ENCODE measurements around the gene PTN.

Gene PTN

GRCh38 chr7:137298464-137298794 lies 45.1 kb downstream of the PTN start:
- Histone ChIP-seq H3K4me2 (ENCODE audit: low read length) (no peak overlapping the region), H3K27ac (ENCODE audit: low read depth, low read length, poor library complexity, severe bottlenecking) (no peak overlapping the region), H3K9me2 (ENCODE audit: low read depth, low read length) (no peaks in the 10 kb centered on the region), H3F3A (ENCODE audit: insufficient read depth, low read length) (no peaks in the 10 kb centered on the region), H4K20me1 (ENCODE audit: insufficient read depth, low read length) (no peaks in the 10 kb centered on the region), H3K9ac (ENCODE audit: low read length) (no peak overlapping the region), H2AFZ (ENCODE audit: low read length) (no peak overlapping the region), H3K27me3 (ENCODE audit: insufficient read depth, low read length) (no peaks in the 10 kb centered on the region), H3K9me3 (ENCODE audit: low read length) (no peaks in the 10 kb centered on the region), H3K79me2 (ENCODE audit: insufficient read depth, low read length) (no peaks in the 10 kb centered on the region), H3K36me3 (ENCODE audit: insufficient read depth, low read length) (no peaks in the 10 kb centered on the region), H3K4me3 (ENCODE audit: low read depth, low read length, poor library complexity, severe bottlenecking) (no peak overlapping the region), H3K4me1 (ENCODE audit: insufficient read depth, low read length, severe bottlenecking) (no peaks in the 10 kb centered on the region)
- no peak for TF ChIP-seq EZH2 (IDR thresholded peaks at IDR 0.05; ENCODE audit: borderline replicate concordance, low read length)
- TF ChIP-seq CTCF (IDR thresholded peaks at IDR 0.05; ENCODE audit: low read length), result no peak

- TF ChIP-seq CTCF (IDR thresholded peaks at IDR 0.05; ENCODE audit: low read length) (no peak), EZH2 (IDR thresholded peaks at IDR 0.05; ENCODE audit: borderline replicate concordance, low read length) (no peak)
- Histone ChIP-seq H3F3A (ENCODE audit: insufficient read depth, low read length) (no peaks in the 10 kb centered on the region), H4K20me1 (ENCODE audit: insufficient read depth, low read length) (no peaks in the 10 kb centered on the region), H3K4me3 (ENCODE audit: low read depth, low read length, poor library complexity, severe bottlenecking) (no peak overlapping the region), H3K27me3 (ENCODE audit: insufficient read depth, low read length) (no peaks in the 10 kb centered on the region), H2AFZ (ENCODE audit: low read length) (no peak overlapping the region), H3K9me3 (ENCODE audit: low read length) (no peaks in the 10 kb centered on the region), H3K27ac (ENCODE audit: low read depth, low read length, poor library complexity, severe bottlenecking) (no peak overlapping the region), H3K4me2 (ENCODE audit: low read length) (no peak overlapping the region), H3K4me1 (ENCODE audit: insufficient read depth, low read length, severe bottlenecking) (no peaks in the 10 kb centered on the region), H3K9ac (ENCODE audit: low read length) (no peak overlapping the region), H3K9me2 (ENCODE audit: low read depth, low read length) (no peaks in the 10 kb centered on the region), H3K36me3 (ENCODE audit: insufficient read depth, low read length) (no peaks in the 10 kb centered on the region), H3K79me2 (ENCODE audit: insufficient read depth, low read length) (no peaks in the 10 kb centered on the region)
These were observed 45.7 kb downstream of the PTN start for GRCh38 chr7:137297551-137298463.

GRCh38 chr7:137296576-137296975 lies 47.0 kb downstream of the PTN start:
- Histone ChIP-seq H3K27me3 (ENCODE audit: insufficient read depth, low read length) (no peaks in the 10 kb centered on the region), H3K4me2 (ENCODE audit: low read length) (no peak overlapping the region), H3K9ac (ENCODE audit: low read length) (no peak overlapping the region), H4K20me1 (ENCODE audit: insufficient read depth, low read length) (no peaks in the 10 kb centered on the region), H3K9me2 (ENCODE audit: low read depth, low read length) (no peaks in the 10 kb centered on the region), H2AFZ (ENCODE audit: low read length) (no peak overlapping the region), H3K36me3 (ENCODE audit: insufficient read depth, low read length) (no peaks in the 10 kb centered on the region), H3K4me3 (ENCODE audit: low read depth, low read length, poor library complexity, severe bottlenecking) (no peak overlapping the region), H3K9me3 (ENCODE audit: low read length) (no peaks in the 10 kb centered on the region), H3F3A (ENCODE audit: insufficient read depth, low read length) (no peaks in the 10 kb centered on the region), H3K4me1 (ENCODE audit: insufficient read depth, low read length, severe bottlenecking) (no peaks in the 10 kb centered on the region), H3K27ac (ENCODE audit: low read depth, low read length, poor library complexity, severe bottlenecking) (no peak overlapping the region), H3K79me2 (ENCODE audit: insufficient read depth, low read length) (no peaks in the 10 kb centered on the region)
- TF ChIP-seq CTCF (IDR thresholded peaks at IDR 0.05; ENCODE audit: low read length), result no peak
- TF ChIP-seq EZH2 (IDR thresholded peaks at IDR 0.05; ENCODE audit: borderline replicate concordance, low read length), result no peak
